ENCODE measurements around the gene NGFR. TPM values are rescaled to one million over a fixed set of nuclear protein-coding genes. Genes with fewer than 3 reads are reported as not detected.

NGFR gene
- polyA plus RNA-seq, 2 donors, result 2.0 to 5.6 TPM

DNA sequence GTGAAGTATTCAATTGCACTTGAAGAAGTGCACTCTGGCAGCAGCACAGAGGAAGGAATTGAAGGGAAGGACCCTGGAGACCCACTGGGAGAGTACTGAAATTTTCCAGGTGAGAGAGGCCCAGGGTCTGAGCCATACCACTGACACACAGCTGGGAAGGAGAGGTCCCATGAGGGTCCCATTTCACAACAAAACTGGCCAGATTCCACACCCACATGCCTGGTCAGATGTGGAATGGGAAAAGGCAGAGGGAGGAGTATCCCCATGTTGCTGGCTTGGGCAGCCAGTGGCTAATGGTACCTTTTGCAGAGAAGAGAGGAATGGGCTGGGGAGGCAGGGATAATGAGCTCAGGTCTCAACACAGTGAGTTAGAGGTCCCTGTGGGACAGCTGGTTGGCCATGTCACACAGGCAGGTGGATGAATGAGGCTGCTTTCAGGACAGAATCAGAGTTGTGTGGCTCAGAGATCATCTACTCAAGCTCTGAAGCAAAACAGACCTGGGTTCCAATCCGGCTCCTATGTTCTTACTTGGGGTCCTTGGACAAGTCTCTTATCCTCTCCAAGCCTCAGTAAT is 26.2 kb upstream of the NGFR start:
- Histone ChIP-seq H3K27ac (ENCODE audit: low read depth in 2 of 2, low read length in 1 of 2) (no peak overlapping the region), H3K27me3 (ENCODE audit: control insufficient read depth in 1 of 2, insufficient read depth in 2 of 2, low read length in 2 of 2) (no peaks in the 10 kb centered on the region)

DNA sequence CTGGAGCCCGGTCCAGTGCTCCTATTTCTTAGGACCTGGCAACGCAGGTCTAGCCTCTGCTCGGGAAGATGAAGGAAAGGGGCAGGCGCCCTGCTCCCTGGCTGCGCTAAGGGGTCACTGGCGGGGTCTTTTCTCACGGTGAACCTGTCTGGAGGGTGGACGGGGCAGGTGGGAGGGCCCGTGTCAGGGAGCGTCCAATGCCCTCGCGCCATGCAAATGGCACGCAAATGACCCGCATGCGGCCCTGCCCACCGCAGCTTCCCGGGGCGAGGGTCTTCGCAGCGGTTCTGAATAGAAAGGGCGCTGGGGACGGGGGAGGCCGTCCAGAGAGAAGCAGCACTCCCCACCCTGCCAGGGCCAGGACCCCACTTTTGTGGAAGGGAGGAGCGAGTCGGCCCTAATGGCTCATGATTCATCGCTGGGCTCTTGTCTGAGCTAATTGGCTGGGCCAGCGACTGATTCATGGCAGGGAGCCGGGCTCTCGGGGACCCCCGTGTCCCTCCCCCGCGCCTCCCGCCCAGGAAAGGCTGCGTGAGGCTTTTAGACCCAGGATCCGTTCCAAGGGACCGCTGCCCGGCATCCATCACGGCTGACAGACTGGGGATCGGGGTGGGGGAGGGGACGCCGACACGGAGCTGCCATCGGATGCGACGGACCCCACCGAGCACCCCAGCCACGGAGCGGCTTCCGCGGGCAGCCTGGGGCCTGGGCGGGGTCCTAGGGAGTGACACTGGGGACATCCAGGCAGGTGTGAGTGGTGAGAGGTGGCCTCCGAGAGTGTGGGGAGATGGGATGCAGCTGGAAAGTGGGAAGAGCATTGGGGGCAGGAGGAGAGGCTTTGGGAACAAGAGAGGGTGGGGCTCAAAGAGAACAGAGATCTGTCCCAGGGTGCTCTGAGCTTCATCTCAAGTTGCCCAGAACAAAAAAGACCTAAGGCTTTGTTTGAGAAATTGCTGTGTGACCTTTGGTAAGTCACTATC is 25.0 kb upstream of the NGFR start:
- H3K9me3 ChIP-seq (ENCODE audit: control insufficient read depth in 2 of 2, insufficient read depth in 1 of 2, low read depth in 1 of 2, low read length in 1 of 2), result peaks cover 0 to 3% of the 10 kb centered on the region in 2 donors
- no peaks in the 10 kb centered on the region for H3K36me3 ChIP-seq (ENCODE audit: control insufficient read depth in 2 of 2, insufficient read depth in 2 of 2, low read length in 1 of 2)
- H3K27ac ChIP-seq (ENCODE audit: low read depth in 2 of 2, low read length in 1 of 2), result no peak overlapping the region
- WGBS, 2 donors, result 11 to 16% methylated on average over 52 of the region's 52 CpGs
- no peaks in the 10 kb centered on the region for H3K4me1 ChIP-seq (ENCODE audit: control insufficient read depth in 2 of 2, insufficient read depth in 2 of 2, low read length in 1 of 2)
- H3K27me3 ChIP-seq (ENCODE audit: control insufficient read depth in 1 of 2, insufficient read depth in 2 of 2, low read length in 2 of 2), result no peaks in the 10 kb centered on the region
- H3K4me3 ChIP-seq (ENCODE audit: low read depth in 1 of 2, low read length in 2 of 2), result no peak overlapping the region

More for the DNA sequence above, 26.2 kb upstream of the NGFR start:
- Histone ChIP-seq H3K4me1 (ENCODE audit: control insufficient read depth in 2 of 2, insufficient read depth in 2 of 2, low read length in 1 of 2) (no peaks in the 10 kb centered on the region), H3K36me3 (ENCODE audit: control insufficient read depth in 2 of 2, insufficient read depth in 2 of 2, low read length in 1 of 2) (no peaks in the 10 kb centered on the region), H3K4me3 (ENCODE audit: low read depth in 1 of 2, low read length in 2 of 2) (no peak overlapping the region), H3K9me3 (ENCODE audit: control insufficient read depth in 2 of 2, insufficient read depth in 1 of 2, low read depth in 1 of 2, low read length in 1 of 2) (peaks cover 0 to 8% of the 10 kb centered on the region in 2 donors)
- 67 to 91% methylated on average over 1 of the region's 1 CpG for WGBS, 2 donors

DNA sequence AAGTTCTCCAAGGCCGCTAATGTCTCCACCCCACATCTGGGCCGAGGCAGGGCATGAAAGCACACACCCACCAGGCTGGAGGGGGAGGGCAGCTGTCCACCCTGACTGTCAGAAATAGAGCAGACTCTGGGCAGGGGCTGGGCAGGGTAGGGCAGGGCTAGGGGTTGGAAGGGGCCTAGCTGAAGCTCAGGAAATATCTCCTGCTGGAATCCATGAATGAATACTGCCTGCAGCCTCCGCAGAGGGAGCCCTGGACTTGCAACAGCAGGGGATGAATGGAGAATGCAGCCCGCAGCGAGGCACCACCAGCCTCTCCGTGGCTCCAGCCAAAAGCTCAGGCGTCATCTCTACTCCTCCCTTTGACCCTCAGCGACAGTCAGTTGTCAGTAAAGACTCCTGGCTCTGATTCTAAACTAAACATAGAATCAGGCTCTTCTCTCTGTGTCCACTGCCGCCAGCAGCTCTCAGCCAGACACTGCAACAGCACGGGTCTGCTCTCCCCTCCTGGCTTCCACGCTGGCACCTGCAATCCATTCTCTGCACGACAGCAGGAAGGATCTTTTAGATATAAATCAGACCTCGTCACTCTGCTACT is 23.9 kb upstream of the NGFR start:
- H3K27ac ChIP-seq (ENCODE audit: low read depth in 2 of 2, low read length in 1 of 2), result no peak overlapping the region
- H3K9me3 ChIP-seq (ENCODE audit: control insufficient read depth in 2 of 2, insufficient read depth in 1 of 2, low read depth in 1 of 2, low read length in 1 of 2), result peaks cover 0 to 3% of the 10 kb centered on the region in 2 donors
- H3K27me3 ChIP-seq (ENCODE audit: control insufficient read depth in 1 of 2, insufficient read depth in 2 of 2, low read length in 2 of 2), result no peaks in the 10 kb centered on the region
- no peaks in the 10 kb centered on the region for H3K36me3 ChIP-seq (ENCODE audit: control insufficient read depth in 2 of 2, insufficient read depth in 2 of 2, low read length in 1 of 2)
- 24 to 32% methylated on average over 13 of the region's 13 CpGs for WGBS, 2 donors
- no peaks in the 10 kb centered on the region for H3K4me1 ChIP-seq (ENCODE audit: control insufficient read depth in 2 of 2, insufficient read depth in 2 of 2, low read length in 1 of 2)
- no peak overlapping the region for H3K4me3 ChIP-seq (ENCODE audit: low read depth in 1 of 2, low read length in 2 of 2)

DNA sequence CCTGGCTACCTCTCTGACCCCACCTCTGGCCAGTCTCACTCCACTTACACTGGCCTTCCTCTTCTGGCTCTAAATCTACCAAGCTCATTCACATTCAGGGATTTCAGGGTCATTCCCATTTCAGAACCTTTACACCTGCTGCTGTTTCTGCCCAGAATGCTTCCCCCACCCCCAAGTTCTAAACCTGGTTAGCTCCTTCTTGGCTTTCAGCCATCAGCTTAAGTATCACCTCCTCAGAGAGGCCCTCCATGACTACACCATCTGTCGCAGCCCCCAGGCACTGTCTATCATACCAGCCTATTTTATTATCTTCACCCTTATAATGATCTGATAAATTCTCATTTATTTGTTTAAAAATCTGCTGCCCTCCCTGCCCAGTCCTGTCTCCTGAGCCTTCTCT is 23.3 kb upstream of the NGFR start:
- WGBS, 2 donors, result 87 to 93% methylated on average over 1 of the region's 1 CpG
- peaks cover 0 to 3% of the 10 kb centered on the region in 2 donors for H3K9me3 ChIP-seq (ENCODE audit: control insufficient read depth in 2 of 2, insufficient read depth in 1 of 2, low read depth in 1 of 2, low read length in 1 of 2)
- no peaks in the 10 kb centered on the region for H3K27me3 ChIP-seq (ENCODE audit: control insufficient read depth in 1 of 2, insufficient read depth in 2 of 2, low read length in 2 of 2)
- H3K36me3 ChIP-seq (ENCODE audit: control insufficient read depth in 2 of 2, insufficient read depth in 2 of 2, low read length in 1 of 2), result no peaks in the 10 kb centered on the region
- H3K4me1 ChIP-seq (ENCODE audit: control insufficient read depth in 2 of 2, insufficient read depth in 2 of 2, low read length in 1 of 2), result no peaks in the 10 kb centered on the region
- H3K27ac ChIP-seq (ENCODE audit: low read depth in 2 of 2, low read length in 1 of 2), result no peak overlapping the region
- no peak overlapping the region for H3K4me3 ChIP-seq (ENCODE audit: low read depth in 1 of 2, low read length in 2 of 2)

DNA sequence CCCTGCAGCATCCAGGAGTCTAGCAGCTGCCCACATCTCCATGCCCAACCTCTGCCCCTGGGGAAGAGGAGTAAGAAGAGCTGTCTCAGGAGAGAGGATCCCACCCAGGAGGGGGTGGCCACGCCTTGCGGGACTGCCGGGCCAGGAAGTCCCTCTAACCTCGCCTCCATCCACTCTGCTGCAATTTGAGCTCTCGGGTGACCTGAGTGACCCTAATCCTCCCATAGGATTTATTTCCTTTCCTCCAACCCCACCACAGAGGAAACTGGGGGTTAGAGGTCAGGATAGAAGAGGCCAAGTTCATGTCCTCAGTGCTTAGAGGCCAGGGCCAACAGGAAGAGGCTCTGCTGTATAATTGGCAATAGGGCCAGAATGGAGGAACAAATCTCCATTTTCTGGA is 22.6 kb upstream of the NGFR start:
- no peaks in the 10 kb centered on the region for H3K27me3 ChIP-seq (ENCODE audit: control insufficient read depth in 1 of 2, insufficient read depth in 2 of 2, low read length in 2 of 2)
- H3K4me3 ChIP-seq (ENCODE audit: low read depth in 1 of 2, low read length in 2 of 2), result no peak overlapping the region
- WGBS, 2 donors, result 42 to 69% methylated on average over 5 of the region's 5 CpGs

DNA sequence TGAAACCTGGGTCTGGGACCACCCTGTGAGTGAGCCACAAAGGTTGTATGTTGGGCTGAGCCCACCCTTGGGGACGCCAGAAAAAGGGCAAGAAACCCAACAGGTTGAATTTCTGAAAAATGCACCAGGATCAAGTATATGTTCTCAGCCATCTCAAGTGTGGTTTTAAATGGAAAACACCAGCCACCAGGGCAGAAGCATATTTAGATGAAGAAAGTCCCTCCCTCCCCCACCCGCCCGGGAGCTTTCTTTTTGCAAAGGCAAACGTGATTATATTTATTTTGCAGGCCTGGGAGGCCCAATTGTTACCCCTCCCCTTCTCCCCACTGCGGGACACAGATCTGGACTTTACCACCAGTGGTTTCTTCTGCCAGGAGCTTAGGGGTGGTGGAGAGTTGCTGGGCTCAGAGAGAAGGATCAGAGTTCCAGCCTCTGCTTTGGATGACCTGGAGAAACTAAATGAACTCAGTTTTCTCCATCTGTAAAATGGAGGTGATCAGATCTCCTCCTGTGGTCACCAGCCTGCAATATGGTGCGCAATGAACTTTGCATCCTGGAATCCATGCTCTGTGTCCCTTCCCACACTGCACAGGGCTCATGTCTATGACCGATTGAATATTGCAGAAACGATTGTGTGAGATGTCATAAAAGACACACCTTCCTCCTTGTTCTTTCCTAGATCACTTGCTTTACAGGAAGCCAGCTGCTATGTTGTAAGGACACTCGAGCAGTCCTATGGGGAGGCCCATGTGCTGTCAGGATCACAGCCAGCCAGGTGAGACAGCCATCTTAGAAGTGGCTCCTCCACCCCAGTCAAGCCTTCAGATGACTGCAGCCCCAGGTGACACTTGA is 21.0 kb upstream of the NGFR start:
- Histone ChIP-seq H3K4me1 (ENCODE audit: control insufficient read depth in 2 of 2, insufficient read depth in 2 of 2, low read length in 1 of 2) (no peaks in the 10 kb centered on the region), H3K27me3 (ENCODE audit: control insufficient read depth in 1 of 2, insufficient read depth in 2 of 2, low read length in 2 of 2) (peaks cover 0 to 4% of the 10 kb centered on the region in 2 donors), H3K9me3 (ENCODE audit: control insufficient read depth in 2 of 2, insufficient read depth in 1 of 2, low read depth in 1 of 2, low read length in 1 of 2) (peaks cover 0 to 3% of the 10 kb centered on the region in 2 donors), H3K27ac (ENCODE audit: low read depth in 2 of 2, low read length in 1 of 2) (no peak overlapping the region), H3K36me3 (ENCODE audit: control insufficient read depth in 2 of 2, insufficient read depth in 2 of 2, low read length in 1 of 2) (no peaks in the 10 kb centered on the region), H3K4me3 (ENCODE audit: low read depth in 1 of 2, low read length in 2 of 2) (no peak overlapping the region)
- 69 to 76% methylated on average over 9 of the region's 9 CpGs for WGBS, 2 donors

More for the DNA sequence above, 22.6 kb upstream of the NGFR start:
- Histone ChIP-seq H3K4me1 (ENCODE audit: control insufficient read depth in 2 of 2, insufficient read depth in 2 of 2, low read length in 1 of 2) (no peaks in the 10 kb centered on the region), H3K9me3 (ENCODE audit: control insufficient read depth in 2 of 2, insufficient read depth in 1 of 2, low read depth in 1 of 2, low read length in 1 of 2) (peaks cover 0 to 3% of the 10 kb centered on the region in 2 donors), H3K36me3 (ENCODE audit: control insufficient read depth in 2 of 2, insufficient read depth in 2 of 2, low read length in 1 of 2) (no peaks in the 10 kb centered on the region), H3K27ac (ENCODE audit: low read depth in 2 of 2, low read length in 1 of 2) (no peak overlapping the region)

DNA sequence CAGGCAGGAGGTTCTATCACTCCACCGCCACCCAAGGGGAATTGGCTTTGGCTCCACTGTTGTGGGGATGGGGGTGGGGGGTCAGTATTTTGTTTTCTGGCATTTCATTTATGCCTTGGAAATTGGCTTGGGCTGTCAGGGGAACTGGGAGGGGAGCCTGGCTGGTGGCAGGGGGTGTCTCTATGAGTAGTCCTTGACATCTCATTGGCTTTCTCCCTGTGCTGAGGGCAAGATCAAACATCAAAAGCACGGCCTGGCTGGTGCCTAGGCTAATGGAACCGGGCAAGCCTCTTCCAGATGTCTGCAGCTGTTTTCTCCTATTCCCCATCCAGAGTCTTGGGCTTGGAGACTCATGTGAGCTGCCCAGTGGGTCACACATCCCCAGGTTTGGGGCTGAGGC is 17.4 kb upstream of the NGFR start:
- Histone ChIP-seq H3K4me1 (ENCODE audit: control insufficient read depth in 2 of 2, insufficient read depth in 2 of 2, low read length in 1 of 2) (no peaks in the 10 kb centered on the region), H3K4me3 (ENCODE audit: low read depth in 1 of 2, low read length in 2 of 2) (no peak overlapping the region), H3K36me3 (ENCODE audit: control insufficient read depth in 2 of 2, insufficient read depth in 2 of 2, low read length in 1 of 2) (no peaks in the 10 kb centered on the region), H3K27ac (ENCODE audit: low read depth in 2 of 2, low read length in 1 of 2) (no peak overlapping the region), H3K9me3 (ENCODE audit: control insufficient read depth in 2 of 2, insufficient read depth in 1 of 2, low read depth in 1 of 2, low read length in 1 of 2) (peaks cover 0 to 3% of the 10 kb centered on the region in 2 donors), H3K27me3 (ENCODE audit: control insufficient read depth in 1 of 2, insufficient read depth in 2 of 2, low read length in 2 of 2) (peaks cover 0 to 4% of the 10 kb centered on the region in 2 donors)
- 43 to 52% methylated on average over 3 of the region's 3 CpGs for WGBS, 2 donors

DNA sequence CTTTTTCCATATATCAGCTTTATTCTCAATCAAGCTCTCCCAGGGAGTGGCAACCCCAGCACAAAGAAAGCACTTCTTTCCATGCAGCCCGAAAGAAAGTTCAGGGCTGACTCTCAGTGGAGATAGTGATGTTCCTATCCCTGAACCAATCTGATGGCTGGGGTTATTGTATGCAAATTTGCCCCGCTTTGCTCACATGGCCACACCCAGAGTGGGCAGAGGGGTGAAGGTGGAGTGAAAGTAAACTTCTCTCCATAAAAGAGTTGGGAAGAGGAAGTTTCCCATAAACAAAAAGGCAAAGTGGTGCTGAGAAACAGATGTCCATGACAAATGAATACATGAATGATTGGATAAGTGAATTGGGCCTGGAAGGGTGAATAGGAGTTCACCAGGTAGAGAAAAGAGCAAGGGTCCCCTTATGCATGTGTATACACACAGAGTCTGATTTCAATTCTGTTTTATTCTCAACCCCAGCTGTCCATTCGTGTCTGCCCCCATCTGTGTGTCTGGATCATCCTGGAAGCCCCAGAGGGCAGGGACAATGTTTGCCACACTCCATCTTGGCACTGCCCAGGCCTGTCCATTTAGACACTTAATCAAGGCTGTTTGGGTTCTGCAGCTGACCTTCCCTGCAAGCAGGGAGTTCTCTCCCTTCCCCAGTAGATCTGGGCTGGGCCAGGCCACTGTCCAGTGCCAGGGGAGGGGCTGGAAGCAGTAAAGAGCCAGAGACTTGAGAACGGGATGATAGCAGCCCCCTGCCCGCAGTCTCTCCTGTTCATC is 14.1 kb upstream of the NGFR start:
- WGBS, 2 donors, result 68 to 84% methylated on average over 5 of the region's 5 CpGs
- Histone ChIP-seq H3K4me1 (ENCODE audit: control insufficient read depth in 2 of 2, insufficient read depth in 2 of 2, low read length in 1 of 2) (no peaks in the 10 kb centered on the region), H3K27ac (ENCODE audit: low read depth in 2 of 2, low read length in 1 of 2) (no peak overlapping the region), H3K9me3 (ENCODE audit: control insufficient read depth in 2 of 2, insufficient read depth in 1 of 2, low read depth in 1 of 2, low read length in 1 of 2) (no peaks in the 10 kb centered on the region), H3K27me3 (ENCODE audit: control insufficient read depth in 1 of 2, insufficient read depth in 2 of 2, low read length in 2 of 2) (peaks cover 0 to 4% of the 10 kb centered on the region in 2 donors), H3K4me3 (ENCODE audit: low read depth in 1 of 2, low read length in 2 of 2) (no peak overlapping the region), H3K36me3 (ENCODE audit: control insufficient read depth in 2 of 2, insufficient read depth in 2 of 2, low read length in 1 of 2) (no peaks in the 10 kb centered on the region)
